NCI-H345 treated with DMSO at 0.1 percent for 48 hours (cell line): ENCODE data around the gene VHLL.

Experiments
- DNase-seq: peaks from one replicate; lab custom pipeline; 2025; ENCODE audit not compliant: unreplicated experiment; lab: John Stamatoyannopoulos, UW

The VHLL gene

DNA sequence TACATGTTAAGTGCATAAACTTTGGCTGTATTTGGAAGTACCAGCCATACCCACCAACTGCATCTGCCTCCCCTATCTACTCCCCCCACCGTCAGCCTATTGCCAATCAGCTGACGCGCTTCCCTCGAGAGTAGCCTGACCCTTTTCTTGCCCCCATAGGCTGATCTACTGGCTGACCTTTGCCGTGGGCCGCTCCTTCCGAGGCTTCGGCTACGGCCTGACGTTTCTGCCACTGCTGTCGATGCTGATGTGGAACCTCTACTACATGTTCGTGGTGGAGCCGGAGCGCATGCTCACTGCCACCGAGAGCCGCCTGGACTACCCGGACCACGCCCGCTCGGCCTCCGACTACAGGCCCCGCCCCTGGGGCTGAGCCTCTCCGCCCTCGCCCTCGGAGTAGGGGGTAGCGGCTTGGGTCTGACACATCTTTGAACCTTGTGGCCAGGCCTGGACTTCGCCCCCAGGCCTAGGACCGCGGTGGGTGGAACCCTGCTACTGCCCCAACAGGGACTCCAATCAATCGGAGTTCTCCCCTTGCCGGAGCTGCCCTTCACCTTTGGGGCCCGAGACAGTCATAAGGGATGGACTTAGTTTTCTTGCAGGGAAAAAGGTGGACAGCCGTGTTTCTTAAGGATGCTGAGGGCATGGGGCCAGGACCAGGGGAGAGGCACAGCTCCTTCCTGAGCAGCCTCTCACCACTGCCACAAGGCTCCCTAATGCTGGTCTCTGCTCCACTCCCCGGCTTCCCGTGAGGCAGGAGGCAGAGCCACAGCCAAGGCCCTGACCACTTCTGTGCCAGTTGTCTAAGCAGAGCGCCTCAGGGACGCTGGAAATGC is 7.7 kb downstream of the VHLL start:
- DNase-seq: no peak

DNA sequence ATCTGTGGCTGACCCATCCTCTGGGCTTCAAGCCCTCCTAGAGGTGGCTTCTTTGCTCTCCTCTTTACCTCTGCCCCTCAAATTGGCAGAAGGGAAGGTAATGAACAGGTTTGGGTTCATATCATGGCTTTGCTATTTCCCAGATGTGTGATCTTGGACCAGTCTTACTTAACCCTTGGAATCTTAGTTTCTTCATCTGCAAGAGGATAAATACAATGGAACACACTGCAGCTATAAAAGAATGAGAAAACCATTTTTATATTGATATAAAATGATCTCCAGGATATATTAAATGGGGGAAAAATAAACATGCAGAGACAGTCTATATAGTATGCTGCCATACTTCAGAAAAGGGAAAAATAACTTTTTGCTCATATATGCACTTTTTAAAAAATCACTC is 9.2 kb downstream of the VHLL start:
- no peak for DNase-seq

DNA sequence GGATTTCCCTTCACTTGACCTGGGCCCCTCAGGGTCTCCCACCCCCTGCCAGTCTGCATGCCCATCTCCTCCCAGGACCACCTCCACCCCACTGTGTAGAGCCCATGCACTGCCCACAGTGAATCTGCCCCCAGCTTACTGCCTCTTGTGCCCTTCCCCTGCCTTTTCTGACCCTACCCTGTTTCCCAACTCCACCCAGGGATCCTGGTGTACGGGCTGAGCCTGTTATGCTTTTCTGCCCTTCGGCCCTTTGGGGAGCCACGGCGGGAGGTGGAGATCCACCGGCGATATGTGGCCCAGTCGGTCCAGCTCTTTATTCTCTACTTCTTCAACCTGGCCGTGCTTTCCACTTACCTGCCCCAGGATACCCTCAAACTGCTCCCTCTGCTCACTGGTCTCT is 13.0 kb downstream of the VHLL start:
- no peak for DNase-seq

DNA sequence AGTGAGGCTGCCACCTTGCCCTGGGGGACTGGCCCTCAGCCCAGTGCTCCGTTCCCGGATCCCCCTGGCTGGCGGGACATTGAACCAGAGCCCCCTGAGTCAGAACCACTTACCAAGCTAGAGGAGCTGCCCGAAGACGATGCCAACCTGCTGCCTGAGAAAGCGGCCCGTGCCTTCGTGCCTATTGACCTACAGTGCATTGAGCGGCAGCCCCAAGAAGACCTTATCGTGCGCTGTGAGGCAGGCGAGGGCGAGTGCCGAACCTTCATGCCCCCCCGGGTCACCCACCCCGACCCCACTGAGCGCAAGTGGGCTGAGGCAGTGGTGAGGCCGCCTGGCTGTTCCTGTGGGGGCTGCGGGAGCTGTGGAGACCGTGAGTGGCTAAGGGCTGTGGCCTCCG is 13.7 kb downstream of the VHLL start:
- DNase-seq: no peak

DNA sequence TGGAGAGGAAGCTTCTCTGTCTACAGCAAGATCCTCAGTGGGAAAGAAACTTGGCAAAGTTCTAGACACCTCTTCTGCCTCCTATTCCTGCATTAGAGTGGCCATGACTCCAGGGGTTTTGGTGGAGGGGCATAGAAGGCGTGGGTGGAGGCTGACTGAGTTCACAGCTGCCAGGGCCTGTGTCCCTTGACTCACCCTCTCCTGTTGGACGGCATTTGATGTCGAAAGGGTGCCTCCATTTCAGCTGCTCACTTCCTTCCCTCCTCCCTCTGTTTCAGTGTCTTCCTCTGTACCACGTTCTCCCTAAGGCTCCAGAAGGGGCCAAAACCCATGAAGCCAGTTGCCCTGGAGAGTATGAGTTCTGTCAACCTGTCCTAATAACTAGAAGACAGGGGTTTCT is 14.3 kb downstream of the VHLL start:
- DNase-seq: no peak

DNA sequence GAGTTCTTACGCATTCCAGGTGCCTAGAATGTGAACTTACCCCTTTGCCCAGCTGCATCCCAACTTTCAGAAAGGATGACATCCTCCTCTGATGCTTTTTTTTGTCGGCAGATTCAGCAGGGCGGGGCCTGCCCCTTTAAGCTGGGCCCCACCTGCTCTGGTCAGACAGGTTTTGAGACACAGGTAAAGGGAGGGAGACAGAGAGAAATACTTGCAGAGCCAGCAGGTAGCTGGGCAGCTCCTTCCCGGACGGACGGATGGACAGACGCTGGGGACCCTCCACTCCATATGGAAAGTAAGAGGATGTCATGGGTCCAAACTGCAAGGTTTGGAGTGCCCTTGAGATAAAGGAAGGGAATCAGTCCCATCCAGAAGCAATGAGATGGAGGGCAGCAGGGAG is 15.0 kb downstream of the VHLL start, which contains the start of gene TMEM79:
TMEM79 (plus strand) TSS at position 214 of the 400 bp plus-strand sequence. CDS start 902 bp downstream, outside the sequence.
- no peak for DNase-seq

DNA sequence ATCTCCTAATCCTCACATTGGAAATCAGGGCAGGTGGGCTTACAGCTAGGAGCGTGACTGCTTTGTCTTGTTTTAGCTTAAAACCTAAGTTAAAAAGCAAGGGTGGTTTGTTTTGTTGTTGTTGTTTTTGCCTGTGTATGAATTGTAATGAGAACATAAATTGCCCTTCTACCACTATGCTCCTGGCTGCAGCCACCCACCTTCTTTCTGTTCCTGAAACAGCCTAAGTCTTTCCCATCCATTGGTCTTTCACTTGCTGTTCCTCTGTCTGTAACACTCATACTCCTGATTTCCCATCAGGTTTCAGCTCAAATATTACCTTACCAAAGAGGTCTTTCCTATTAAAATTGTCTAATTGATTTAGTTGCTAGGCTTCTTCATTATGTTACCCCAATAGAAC is 15.6 kb downstream of the VHLL start:
- DNase-seq: no peak

DNA sequence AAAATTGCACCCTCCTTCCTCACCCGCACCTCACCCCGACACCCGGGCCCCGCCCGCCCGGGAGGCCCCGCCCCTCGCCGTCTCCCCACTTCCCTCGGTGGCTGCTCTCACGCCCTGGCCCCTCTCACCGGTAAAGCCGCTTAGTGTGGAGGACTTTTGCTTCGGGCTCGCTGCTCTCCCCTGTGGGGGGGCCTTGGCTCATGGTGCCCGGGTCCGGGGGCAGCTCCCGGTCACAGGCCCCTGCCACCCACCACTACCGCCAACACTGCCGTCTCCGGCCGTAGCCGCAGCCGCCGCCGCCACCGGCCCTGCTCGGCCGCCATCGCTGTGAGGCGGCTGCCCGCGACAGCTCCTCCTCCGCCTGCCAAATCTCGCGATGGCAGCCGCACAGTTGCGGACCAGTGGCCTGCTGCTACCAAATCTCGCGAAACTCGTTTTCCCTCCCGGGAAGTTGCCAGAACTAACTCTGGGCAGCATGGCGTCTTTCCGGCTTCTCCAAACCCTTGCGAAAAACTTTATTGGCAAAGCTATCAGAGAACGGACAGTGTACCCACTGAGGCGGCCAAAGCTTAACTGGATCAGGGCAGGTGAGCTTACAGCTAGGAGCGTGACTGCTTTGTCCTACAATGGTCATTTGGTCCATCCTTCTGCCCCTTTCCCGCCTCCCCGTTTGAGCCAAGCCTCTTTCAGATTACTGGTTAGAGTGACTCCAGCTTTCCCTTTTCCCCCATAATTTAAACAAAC is 16.5 kb downstream of the VHLL start, which contains the start of gene SMG5:
SMG5 (minus strand) TSS at position 347 of the 744 bp plus-strand sequence; CDS start at position 202, 145 bp downstream.
- DNase-seq: peak; percentile 100

DNA sequence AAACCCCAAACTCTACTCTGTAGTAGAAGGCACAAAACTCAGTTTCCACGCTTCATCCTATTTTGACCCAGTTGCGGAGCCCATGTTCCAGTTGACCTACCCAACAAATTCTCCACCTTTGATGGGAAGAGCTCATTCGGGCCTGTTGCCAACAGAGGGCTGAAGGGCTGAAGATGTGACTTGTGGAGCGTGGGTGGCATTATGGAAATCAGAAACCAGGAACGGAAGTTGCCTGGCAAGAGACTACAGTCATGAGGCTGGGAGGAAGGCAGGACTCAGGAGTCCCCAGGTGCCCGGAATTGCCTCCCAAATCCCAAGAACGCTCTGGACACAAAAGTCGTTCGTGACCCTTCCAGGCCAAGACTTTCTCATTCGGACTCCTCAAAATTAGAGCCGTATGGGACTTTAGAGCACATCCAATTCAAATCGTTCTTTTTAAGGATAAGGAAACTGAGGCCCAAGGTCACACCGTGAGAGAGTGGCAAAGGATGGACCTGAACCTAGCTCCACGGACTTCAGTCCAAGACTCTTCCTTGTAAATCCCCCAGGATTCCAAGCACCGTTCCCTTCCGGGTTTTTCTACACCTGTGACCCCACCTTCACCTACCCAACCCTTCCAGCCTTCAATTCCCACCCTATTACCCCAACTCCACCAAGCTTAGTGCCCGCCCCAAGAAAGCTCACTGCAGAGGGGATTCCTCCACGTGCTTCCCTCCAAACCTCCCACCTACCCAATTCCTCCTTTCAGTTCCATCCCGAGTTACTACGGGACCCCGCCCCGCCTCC is 17.2 kb downstream of the VHLL start:
- DNase-seq: peak; percentile 84

DNA sequence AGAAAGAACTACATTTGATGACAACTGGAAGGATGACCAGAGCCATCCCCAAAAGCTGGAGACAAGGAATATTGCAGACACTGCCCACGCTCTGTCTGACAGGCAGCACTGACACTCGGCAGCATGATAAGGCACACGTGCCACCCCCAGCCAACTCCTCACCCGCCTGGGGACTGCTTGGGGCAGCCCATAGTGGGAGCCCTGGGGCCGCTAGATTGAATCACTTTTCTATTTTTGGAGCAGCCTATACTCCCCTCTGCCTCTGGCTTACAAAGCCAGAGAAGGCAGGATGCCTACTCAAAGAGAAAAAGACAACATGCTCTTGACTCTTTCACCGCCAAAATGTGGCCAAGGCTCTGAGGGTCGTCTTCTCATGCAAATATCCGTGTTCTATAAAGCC is 17.8 kb downstream of the VHLL start:
- no peak for DNase-seq

DNA sequence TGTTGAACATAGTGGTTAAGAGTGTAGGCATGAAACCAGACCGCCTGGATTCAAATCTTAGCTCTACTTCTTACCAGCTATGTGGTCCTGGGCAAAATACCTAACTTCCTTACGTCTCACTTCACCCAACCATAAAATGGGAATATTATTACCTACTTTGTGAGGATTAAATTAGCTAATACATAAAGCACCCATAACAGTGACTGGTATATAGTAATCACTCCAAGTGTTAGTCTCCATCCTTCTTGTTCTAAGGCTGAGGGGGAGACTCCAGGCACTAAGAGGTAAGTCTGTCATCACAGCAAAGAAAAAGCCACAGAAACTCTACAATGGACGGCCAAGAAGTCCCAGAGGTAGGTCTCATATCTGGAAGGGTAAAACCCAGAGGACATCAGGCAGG is 19.3 kb downstream of the VHLL start:
- no peak for DNase-seq

DNA sequence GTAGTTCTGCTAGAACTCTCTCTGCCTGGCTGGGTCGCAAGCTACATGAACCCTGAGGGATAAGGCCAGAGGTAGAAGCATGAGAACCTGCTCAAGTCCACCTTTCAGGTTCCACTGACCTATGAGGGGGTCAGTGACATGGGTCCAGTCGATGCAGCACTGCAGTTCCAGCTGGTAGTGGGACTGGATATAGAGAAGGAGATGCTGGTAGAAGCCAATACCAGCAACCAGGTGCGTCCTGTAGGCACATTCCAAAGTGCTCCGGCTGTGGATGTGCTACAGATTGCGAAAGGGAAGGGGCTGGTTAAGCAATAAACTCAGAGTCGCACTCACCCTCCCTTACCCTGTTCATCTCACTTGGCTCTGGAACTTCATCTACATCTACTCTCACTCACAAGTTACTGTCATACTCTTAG is 22.1 kb downstream of the VHLL start:
- DNase-seq: no peak

DNA sequence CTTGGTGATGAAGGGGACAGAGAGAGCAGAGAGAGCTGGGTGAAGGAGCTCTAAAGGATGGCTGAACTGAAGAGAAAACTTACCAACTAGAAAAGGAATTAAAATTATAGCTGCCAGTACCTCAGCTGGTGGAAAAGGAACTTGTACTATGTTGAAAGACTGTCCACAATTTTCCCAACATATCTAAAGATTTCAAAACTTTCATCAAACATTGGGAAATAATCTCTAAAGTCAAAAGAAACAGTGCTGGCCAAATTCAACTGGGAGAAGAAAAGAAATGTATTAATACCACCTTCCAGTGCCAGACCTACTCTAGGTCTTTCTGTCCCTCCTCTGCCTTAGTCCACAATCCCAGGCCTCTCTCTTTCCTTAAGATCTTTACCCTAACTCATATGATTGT is 22.6 kb downstream of the VHLL start:
- DNase-seq: no peak

DNA sequence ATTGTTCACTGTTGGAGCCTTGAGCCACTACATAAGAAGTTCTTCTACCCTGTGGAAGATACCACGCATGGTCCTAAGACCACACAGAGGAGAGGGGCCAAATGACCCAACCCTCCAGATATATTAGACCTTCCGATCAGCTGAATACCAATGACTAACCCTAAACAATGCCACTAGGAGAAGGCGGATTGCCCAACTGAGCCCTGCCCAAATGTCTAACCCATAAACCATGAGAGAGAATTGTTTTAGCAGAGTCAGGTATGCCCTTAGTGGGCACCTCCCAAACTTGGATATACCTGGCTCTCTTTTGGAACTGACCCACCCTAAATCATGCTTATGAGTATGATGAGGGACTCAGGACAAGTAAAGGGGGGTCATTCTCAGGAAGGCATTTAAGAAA is 28.8 kb downstream of the VHLL start:
- no peak for DNase-seq

DNA sequence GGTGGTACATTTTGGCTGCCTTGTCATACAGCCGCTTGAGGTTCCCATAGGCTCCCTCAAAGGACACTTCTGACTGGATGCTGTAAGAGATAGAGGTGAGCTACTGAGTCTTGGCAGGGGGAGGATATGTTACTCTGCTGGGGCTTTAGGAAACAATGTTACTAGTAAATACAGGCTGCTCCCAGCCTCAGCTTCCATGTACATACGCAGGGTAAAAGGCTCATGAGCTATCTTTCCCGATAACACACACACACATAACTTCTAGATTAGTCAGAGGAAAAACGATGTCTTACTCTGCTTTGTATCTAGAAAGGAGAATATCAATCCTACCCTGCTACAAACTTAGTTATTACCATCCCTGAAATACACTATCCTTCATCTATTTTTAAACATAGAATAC is 30.8 kb downstream of the VHLL start:
- no peak for DNase-seq

DNA sequence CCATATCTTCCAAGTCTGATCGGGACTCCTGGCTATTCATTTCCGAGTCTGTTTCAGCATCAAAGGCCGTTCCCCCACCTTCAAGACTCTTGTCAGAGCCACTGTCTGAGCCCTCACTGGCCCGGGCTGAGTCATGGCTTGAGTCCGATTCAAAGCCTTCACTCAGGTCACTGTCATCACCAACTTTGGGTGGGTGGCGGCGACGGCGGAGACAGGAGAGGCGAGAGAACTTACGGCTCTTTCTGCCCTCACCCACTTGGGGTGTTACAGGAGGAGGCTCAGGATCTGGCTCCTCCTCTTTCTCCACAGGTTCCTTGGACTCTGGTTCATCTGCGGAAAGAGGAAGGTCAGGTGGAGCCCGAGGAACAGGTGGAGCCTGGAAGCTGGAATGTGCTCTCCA is 33.1 kb downstream of the VHLL start:
- no peak for DNase-seq

DNA sequence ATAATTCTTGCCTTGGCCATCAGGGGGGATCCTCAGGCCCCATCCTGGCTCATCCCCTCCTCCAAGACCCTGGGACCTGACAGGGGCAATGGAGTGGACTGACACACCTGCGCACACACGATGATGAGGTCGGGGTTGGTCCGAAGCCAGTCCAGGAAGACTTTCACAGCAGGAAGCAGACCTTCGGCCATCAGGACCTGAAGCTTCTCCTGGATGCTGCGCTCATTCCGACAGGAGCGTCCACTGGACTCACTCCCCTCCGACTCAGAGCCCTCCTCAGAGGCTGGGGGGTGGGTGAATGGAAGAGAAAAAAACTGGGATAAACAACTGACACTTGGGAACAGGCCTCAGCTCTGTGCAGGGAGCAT is 35.8 kb downstream of the VHLL start:
- DNase-seq: no peak

DNA sequence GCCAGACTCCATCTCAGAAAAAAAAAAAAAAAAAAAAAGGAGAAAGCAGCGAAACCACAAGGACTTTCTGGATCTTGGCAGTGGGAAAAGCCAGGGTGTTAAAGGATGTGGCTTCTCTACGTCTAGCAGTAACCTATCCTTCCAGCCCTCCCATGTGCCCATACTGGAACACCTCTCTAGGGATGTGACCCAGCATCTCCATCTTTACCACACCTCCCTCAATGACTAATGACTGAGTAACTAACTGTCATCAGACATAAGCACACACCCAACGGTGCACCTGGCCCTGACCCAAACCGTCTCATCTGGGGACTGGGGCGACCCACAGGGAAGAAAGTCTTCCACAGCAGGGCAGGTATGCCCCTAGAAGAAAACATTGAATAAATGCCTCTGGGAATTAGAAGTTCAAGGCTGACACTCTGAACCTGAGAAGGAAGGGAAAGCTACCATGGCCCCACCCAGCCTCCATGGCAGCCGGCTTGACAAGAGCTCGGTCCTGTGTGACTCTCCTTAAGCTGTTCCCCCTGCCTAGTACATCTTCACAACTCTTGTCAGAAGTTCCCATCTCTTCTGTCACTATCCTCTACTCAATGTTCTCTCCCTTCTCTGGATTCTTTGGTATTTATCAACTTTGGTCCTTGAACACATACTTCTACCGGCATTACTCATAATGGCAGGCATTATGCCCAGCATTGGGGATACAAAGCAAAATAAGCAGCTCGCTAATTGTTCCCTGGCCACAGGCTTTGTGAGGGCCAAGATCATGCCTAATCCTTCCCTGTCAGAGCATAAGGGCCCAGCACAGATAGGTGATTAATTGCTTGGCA is 36.4 kb downstream of the VHLL start:
- no peak for DNase-seq

DNA sequence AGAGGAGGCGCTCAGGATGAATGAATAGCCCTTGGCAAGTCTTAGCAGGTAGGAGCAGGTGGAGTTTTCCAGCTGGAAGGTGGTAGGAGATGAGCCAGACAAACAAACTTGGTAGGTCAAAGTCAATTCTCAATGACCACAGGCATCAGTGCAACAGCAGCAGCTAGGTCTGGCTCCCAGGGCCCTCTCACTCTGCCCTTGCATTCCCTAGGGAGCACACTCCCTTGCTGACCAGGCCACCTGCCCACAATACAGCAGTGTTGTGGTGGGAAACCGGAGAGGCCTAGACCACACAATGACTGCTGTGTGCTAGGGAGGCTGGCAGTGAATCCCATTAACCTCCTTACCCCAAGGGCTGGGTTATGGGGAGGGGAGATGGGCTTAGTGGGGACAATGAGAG is 38.2 kb downstream of the VHLL start:
- no peak for DNase-seq

DNA sequence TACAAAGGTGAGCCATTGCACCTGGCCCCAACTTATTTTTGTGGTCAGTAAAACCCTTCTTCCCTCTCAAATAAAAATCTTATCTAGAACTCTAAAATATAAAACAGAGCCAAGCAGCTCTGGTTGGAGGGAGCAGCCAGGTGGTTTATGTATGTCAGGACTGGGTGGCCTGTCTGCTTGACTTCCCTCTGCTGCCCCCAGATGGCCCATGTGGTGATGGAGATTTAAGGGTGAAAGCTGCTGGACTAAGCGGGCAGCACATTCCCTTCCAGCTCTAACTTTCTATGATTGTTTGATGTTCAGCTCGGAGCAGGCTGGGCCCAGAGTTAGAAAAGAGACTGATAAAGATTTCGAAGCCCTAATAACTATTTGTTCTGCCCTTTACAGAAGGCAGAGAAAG is 39.3 kb downstream of the VHLL start:
- DNase-seq: no peak

DNA sequence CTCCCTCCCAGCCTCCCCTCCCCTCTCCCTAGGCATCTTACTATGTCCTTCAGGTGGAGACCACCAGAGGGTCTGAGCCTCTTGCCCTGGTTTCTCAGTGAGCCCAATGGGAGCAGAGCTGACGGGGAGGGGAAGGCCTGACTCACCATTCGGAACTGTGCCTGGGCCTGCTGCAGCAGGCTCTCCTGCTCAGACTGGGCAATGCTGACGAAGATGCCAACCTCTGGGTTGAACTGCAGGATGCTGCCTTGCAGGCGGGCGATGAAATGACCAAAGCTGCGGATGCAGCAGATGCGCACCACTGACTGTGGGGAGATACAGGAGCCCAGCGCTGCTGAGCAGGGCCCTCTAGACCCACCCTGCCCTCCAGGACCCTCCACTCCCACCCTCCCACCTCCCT is 40.2 kb downstream of the VHLL start:
- DNase-seq: no peak
